ENCODE results near the gene FBLN5. TPM values are rescaled to one million over a fixed set of nuclear protein-coding genes. Genes with fewer than 3 reads are reported as not detected.

Gene FBLN5
- total and polyA plus RNA-seq, 9 of the 15 experiments (the other 6 are each of a cell fraction or from before 2014, with no cell fraction given) = 0.11 to 0.22 TPM; not detected in 7

DNA sequence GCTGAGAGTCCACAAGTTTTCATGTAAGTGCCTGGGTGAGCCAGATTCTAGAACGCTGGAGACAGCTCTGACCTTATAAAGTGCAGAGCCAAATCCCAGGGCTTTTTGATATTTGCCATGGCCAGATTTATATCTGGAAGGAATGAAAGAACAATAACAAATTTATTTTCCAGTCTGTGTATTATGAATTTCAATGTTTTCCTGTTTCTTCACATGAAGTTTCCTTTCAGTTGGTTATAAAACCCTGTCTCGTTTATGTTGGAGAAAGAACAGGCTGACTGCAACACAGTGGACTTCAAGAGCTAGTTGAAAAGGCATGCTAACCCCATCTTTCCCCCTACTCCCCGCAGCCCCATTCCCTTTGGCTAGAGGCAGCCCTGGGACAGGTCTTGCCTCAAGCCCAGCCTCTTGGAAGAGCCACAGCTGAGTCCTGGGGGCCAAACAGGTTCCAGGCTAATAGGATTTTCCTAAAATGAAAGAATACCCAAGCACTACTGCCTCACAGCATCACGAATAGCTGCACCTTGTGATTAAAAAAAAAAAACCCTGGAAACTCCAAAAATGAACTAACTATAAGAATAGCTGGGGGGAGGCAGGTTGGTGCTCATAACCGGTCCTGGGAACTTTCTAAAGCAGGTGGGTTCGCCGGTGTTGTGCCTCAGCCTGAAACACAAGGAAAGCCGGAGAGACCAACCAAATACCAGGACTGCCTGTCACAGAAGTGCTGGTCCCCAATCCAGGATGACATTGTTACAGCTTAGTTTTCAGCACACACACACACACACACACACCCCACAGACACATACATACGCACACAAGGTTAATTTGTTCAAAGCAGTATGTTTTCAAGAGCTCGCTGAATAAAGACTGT, 1.5 kb downstream of the FBLN5 start:
- no peak for TF ChIP-seq ZNF79 (CRISPR knock-in tag; IDR thresholded peaks at IDR 0.05; ENCODE audit: low read depth)
- TF ChIP-seq CBX2 (IDR thresholded peaks at IDR 0.05; ENCODE audit: insufficient read depth, low read length, poor library complexity, severe bottlenecking) = peak; percentile 39
- FAIRE-seq = no peak
- BruUV-seq (replicated peaks) = no TSS peak

DNA sequence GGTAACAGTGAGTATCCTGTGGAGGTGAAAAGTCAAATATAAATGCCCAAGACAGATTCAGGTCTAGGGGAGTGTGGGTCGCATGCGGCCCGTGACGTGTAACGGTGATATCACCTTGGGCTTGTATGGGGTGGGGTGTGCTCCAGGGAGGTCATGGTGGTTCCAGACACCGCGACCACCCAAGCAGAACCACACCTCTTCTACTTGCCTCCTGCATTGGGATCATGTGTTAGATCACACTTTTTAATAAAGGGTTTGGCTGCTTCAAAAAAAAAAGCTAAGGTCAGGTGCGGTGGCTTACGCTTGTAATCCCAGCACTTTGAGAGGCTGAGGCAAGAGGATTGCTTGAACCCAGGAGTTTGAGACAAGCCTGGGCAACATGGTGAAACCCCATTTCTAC, 4.5 kb downstream of the FBLN5 start:
- WGBS (ENCODE audit: insufficient coverage, low coverage, missing lambda C conversion rate) = 6% methylated on average over 7 of the region's 9 CpGs
- no peak for TF ChIP-seq BDP1 (IDR thresholded peaks at IDR 0.05; ENCODE audit: insufficient read depth, insufficient read length)
- no peak for TF ChIP-seq MEIS2 (IDR thresholded peaks at IDR 0.05; ENCODE audit: partially characterized antibody)
- no peak for TF ChIP-seq TCF7 (IDR thresholded peaks at IDR 0.05; ENCODE audit: borderline replicate concordance)
- TF ChIP-seq GATA2 (CRISPR knock-in tag; IDR thresholded peaks at IDR 0.05) = no peak
- TF ChIP-seq, protein P1, sequence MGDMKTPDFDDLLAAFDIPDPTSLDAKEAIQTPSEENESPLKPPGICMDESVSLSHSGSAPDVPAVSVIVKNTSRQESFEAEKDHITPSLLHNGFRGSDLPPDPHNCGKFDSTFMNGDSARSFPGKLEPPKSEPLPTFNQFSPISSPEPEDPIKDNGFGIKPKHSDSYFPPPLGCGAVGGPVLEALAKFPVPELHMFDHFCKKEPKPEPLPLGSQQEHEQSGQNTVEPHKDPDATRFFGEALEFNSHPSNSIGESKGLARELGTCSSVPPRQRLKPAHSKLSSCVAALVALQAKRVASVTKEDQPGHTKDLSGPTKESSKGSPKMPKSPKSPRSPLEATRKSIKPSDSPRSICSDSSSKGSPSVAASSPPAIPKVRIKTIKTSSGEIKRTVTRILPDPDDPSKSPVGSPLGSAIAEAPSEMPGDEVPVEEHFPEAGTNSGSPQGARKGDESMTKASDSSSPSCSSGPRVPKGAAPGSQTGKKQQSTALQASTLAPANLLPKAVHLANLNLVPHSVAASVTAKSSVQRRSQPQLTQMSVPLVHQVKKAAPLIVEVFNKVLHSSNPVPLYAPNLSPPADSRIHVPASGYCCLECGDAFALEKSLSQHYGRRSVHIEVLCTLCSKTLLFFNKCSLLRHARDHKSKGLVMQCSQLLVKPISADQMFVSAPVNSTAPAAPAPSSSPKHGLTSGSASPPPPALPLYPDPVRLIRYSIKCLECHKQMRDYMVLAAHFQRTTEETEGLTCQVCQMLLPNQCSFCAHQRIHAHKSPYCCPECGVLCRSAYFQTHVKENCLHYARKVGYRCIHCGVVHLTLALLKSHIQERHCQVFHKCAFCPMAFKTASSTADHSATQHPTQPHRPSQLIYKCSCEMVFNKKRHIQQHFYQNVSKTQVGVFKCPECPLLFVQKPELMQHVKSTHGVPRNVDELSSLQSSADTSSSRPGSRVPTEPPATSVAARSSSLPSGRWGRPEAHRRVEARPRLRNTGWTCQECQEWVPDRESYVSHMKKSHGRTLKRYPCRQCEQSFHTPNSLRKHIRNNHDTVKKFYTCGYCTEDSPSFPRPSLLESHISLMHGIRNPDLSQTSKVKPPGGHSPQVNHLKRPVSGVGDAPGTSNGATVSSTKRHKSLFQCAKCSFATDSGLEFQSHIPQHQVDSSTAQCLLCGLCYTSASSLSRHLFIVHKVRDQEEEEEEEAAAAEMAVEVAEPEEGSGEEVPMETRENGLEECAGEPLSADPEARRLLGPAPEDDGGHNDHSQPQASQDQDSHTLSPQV (IDR thresholded peaks at IDR 0.05) = no peak
- no peak overlapping the region for H2AFZ ChIP-seq (ENCODE audit: low read depth, low read length)
- no peaks in the 10 kb centered on the region for H4K20me1 ChIP-seq (replicated peaks; ENCODE audit: control insufficient read depth, insufficient read depth, low read length)
- no peak overlapping the region for H3K4me3 ChIP-seq
- CTCF ChIA-PET (ENCODE audit: low intra/inter-chr PET ratio) = no interaction called here
- ATAC-seq = no peak
- H3K4me2 ChIP-seq (ENCODE audit: insufficient read depth, low read length) = no peak overlapping the region
- no peak for FAIRE-seq
- no TSS peak for BruUV-seq (replicated peaks)
- peaks cover 0 to 7% of the 10 kb centered on the region in 2 experiments; a peak in 1 of 5 replicates for H3K4me1 ChIP-seq (replicated peaks in 1 of 2; ENCODE audit: control insufficient read depth in 2 of 2, insufficient read depth in 2 of 2, low read length in 2 of 2)
- POLR2A ChIA-PET = no interaction called here
- no peaks in the 10 kb centered on the region for H3K36me3 ChIP-seq (ENCODE audit: control insufficient read depth, insufficient read depth, low read length)
- no peaks in the 10 kb centered on the region for H3K79me2 ChIP-seq (ENCODE audit: control insufficient read depth, insufficient read depth, low read length)
- H3K27ac ChIP-seq (ENCODE audit: extremely low read depth, low read depth, low read length) = no peak overlapping the region
- in situ Hi-C loops (cut with MboI) (no loop called here), intact Hi-C loops (cut with micrococcal nuclease) (no loop called here)
- DNase-seq (ENCODE audit: extremely low read depth in 1 of 4, low spot score in 3 of 4) = no peak
- no peaks in the 10 kb centered on the region for H3K9me1 ChIP-seq (ENCODE audit: control insufficient read depth, insufficient read depth, low read length)
- H3K9ac ChIP-seq (ENCODE audit: insufficient read depth in 1 of 2, low read depth in 2 of 2, low read length in 2 of 2) = no peak overlapping the region
- H3K9me3 ChIP-seq (replicated peaks; ENCODE audit: control insufficient read depth, insufficient read depth, low read depth, low read length) = no peaks in the 10 kb centered on the region
- peaks cover 12 to 17% of the 10 kb centered on the region in 2 experiments; a peak in 4 of 5 replicates for H3K27me3 ChIP-seq (ENCODE audit: control insufficient read depth in 2 of 2, insufficient read depth in 2 of 2, low read length in 2 of 2)

More for the DNA sequence above, 1.5 kb downstream of the FBLN5 start:
- Histone ChIP-seq H3K79me2 (ENCODE audit: control insufficient read depth, insufficient read depth, low read length) (no peaks in the 10 kb centered on the region), H4K20me1 (replicated peaks; ENCODE audit: control insufficient read depth, insufficient read depth, low read length) (no peaks in the 10 kb centered on the region), H3K9ac (ENCODE audit: insufficient read depth in 1 of 2, low read depth in 2 of 2, low read length in 2 of 2) (no peak overlapping the region), H3K4me1 (replicated peaks in 1 of 2; ENCODE audit: control insufficient read depth in 2 of 2, insufficient read depth in 2 of 2, low read length in 2 of 2) (peaks cover 0 to 7% of the 10 kb centered on the region in 2 experiments; a peak in 1 of 5 replicates), H3K9me1 (ENCODE audit: control insufficient read depth, insufficient read depth, low read length) (no peaks in the 10 kb centered on the region), H3K4me3 (no peak overlapping the region), H3K27me3 (ENCODE audit: control insufficient read depth in 2 of 2, insufficient read depth in 2 of 2, low read length in 2 of 2) (peaks cover 20 to 27% of the 10 kb centered on the region in 2 experiments), H3K27ac (ENCODE audit: extremely low read depth, low read depth, low read length) (no peak overlapping the region), H3K36me3 (ENCODE audit: control insufficient read depth, insufficient read depth, low read length) (no peaks in the 10 kb centered on the region), H2AFZ (ENCODE audit: low read depth, low read length) (no peak overlapping the region), H3K4me2 (ENCODE audit: insufficient read depth, low read length) (no peak overlapping the region), H3K9me3 (replicated peaks; ENCODE audit: control insufficient read depth, insufficient read depth, low read depth, low read length) (no peaks in the 10 kb centered on the region)
- WGBS (ENCODE audit: insufficient coverage, low coverage, missing lambda C conversion rate) = 8% methylated on average over 10 of the region's 10 CpGs
- in situ Hi-C loops (cut with MboI) = no loop called here
- ATAC-seq = no peak
- POLR2A ChIA-PET = interaction anchor here (0.8 kb wide), 1 partner anchor 28 kb away, joined by 4 read pairs; no protein-coding TSS in a partner anchor
- CTCF ChIA-PET (ENCODE audit: low intra/inter-chr PET ratio) = no interaction called here
- intact Hi-C loops (cut with micrococcal nuclease) = no loop called here
- no peak for DNase-seq (ENCODE audit: extremely low read depth in 1 of 4, low spot score in 3 of 4)

All from K562 (cell line).